Cardiac fibroblast (primary cell): ENCODE data around the gene PRKG1.
"Not testable (repeated sequence)": the region's sequence is repeated elsewhere in the genome, so short reads cannot be mapped to it uniquely, and the experiment has no call there.

ENCODE experiments used
- DNase-seq, 2 donors: peaks; one replicate each; pipeline versions ENCODE4 v3.0.0 to v3.0.0-alpha.2; 2010; ENCODE audit warnings: low read depth in 2 of 2
- H3K4me3 ChIP-seq, 2 donors: replicated peaks in 1 of 2; 1 replicate in 1 of 2; 2 replicates in 1 of 2; pipeline ENCODE4 v1.5.1; 2011; ENCODE audit warnings: low read depth in 2 of 2, low read length in 2 of 2, mild to moderate bottlenecking in 2 of 2, moderate library complexity in 1 of 2
- CTCF ChIP-seq: IDR thresholded peaks from one replicate; pipeline ENCODE4 v1.5.1; 2011; ENCODE audit warnings: low read depth, mild to moderate bottlenecking, low read length, inconsistent platforms

PRKG1 gene

GRCh38 chr10:52229291-52229931, 1155.1 kb downstream of the PRKG1 start:
- peak; percentile 27 to 71 for DNase-seq
- no peak overlapping the region for H3K4me3 ChIP-seq
- TF ChIP-seq CTCF: no peak

GRCh38 chr10:52232561-52233350, 1158.5 kb downstream of the PRKG1 start:
- no peak for TF ChIP-seq CTCF
- DNase-seq: peak; percentile 21 to 34
- peak overlapping the region; percentile 22 to 33 for H3K4me3 ChIP-seq

GRCh38 chr10:52233351-52233991, 1159.2 kb downstream of the PRKG1 start:
- DNase-seq: not testable (repeated sequence)
- peak overlapping the region; percentile 22 to 33 for H3K4me3 ChIP-seq

GRCh38 chr10:52239771-52240170, 1165.5 kb downstream of the PRKG1 start:
- TF ChIP-seq CTCF: no peak
- no peak overlapping the region for H3K4me3 ChIP-seq
- no peak for DNase-seq

GRCh38 chr10:52245547-52245946, 1171.3 kb downstream of the PRKG1 start:
- H3K4me3 ChIP-seq: no peak overlapping the region
- TF ChIP-seq CTCF: no peak
- no peak for DNase-seq

GRCh38 chr10:52247929-52248328, 1173.6 kb downstream of the PRKG1 start:
- DNase-seq, H3K4me3 ChIP-seq: not testable (repeated sequence)

- no peak for TF ChIP-seq CTCF
- no peak for DNase-seq
- no peak overlapping the region for H3K4me3 ChIP-seq
Measured at GRCh38 chr10:52248697-52249306, 1174.5 kb downstream of the PRKG1 start.
